GM19240 (cell line): ENCODE data around the gene BTBD7.
A peak's percentile ranks its signal among the peaks of the same experiment; 100 is the strongest.
"Not testable (repeated sequence)": the region's sequence is repeated elsewhere in the genome, so short reads cannot be mapped to it uniquely, and the experiment has no call there.

Source experiments
- DNase-seq: peaks from one replicate; pipeline ENCODE4 v3.0.0; 2011; ENCODE audit warnings: low spot score; ENCODE audit not compliant: insufficient read length

BTBD7 gene

DNA sequence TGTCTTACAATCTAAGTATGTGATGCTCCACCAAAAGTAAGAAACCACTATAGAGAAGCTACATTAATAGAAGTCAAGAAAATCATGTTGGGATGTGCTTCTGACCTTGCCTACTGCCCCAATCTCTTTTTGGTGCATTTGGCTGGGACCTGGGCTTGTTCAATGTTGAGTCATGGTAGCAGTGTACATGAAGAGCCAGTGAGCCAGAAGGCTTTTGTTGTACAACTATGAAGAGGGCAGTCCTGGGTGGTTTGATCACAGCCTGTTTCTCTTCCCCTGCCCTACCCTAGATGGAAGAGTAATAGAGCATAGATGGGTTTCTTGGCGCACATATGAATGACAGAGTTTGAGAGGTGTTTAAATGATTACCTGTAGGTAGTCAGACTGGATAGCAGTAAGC, 69.4 kb downstream of the BTBD7 start:
- DNase-seq = no peak

DNA sequence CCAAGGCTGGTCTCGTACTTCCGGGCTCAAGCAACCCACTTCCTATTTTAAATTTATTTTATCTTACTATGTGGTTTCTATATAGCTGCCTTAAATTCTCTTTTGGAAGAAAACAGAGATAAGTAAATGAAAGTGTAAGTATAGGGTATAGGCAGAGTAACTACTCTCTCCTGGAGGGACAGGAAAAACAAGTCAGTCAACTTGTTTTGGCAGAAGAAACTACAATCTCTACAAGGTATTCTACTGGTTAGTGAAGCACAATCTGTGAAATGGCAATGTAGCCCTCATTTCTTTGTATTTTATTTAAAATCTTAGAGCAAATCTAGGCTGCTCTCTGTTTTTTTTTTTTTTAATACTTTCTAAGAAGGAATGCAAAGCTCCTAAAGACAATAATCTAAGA, 70.4 kb downstream of the BTBD7 start:
- no peak for DNase-seq

DNA sequence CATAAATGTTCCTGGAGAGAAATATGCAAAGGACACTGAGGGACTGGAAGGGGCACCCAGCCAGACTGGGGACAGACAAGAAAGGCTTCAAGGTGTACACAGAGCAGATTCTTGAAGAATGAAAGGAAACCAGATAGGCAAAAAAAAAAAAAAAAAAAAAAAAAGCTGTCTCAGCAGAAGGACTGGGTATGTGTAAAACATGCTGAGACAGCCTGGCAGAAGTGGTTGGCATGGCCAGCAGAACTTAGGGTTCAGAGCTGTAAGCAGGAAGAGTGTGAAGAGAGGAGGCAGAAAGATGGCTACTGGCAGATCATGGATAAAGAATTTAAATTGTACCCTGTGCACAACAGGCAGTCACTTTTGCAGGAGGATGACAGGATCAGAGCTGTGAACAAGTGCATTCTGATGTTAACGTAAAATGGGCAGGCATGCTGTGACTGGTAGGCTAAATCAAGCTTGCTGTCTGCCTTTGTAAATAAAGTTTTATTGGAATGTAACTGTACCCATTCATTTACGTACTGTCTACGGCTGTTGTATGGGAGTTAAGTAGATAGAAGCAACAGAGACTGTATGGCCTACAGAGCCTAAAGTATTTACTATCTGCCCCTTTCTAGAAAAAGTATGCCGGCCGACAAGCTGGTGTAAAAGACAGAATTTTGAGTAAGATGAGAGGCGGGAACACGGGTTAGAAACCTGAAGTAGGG, 83.6 kb downstream of the BTBD7 start:
- no peak for DNase-seq

DNA sequence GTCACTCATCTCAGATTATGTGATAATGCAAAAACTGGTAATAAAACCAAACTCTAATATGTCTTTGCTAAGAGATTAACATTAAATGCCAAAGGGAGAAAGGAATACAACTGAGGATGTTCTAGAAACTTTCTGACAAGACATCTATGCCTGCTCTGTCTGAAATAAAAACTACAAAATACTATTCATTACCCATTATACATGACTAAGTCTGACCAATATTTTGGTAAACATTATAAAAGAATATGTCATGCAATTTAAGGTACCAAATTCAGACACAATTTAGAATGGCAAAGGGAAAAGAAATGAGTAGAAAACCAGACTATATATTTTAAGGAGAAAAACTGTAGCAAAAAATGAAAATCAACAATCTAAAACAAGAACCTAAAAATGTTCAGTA, 86.3 kb downstream of the BTBD7 start:
- DNase-seq = no peak

DNA sequence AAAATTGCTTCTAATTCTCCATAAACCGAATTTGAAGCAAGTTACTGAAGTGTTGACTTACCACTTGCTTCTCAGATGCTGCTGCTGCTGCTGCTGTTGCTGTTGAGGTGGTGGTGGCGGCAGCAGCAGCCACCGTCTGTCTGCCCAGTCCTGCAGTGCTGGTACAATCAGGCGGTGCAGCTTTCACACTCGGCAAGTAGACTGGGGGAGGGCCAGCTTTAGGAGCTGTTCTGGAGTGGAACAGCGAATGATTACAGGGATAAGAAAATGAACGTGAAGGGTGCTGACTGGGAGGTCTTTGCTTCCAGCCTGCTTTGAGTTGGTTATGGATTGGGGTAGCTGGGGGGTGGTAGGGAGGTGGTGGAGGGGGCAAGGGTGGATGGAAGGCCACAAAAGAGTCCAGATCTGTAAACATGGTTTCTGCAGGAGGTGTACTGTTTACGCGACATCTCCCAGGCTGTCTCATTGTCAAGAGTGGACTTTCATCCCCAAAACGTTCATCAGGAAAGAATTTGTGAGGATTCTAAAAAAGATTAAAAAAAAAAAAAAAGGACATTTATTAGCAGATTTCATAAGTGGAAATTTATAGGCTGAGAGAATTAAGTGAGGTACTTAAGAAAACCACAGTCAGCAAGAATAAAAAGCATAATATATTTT, 86.9 kb downstream of the BTBD7 start:
- no peak for DNase-seq

DNA sequence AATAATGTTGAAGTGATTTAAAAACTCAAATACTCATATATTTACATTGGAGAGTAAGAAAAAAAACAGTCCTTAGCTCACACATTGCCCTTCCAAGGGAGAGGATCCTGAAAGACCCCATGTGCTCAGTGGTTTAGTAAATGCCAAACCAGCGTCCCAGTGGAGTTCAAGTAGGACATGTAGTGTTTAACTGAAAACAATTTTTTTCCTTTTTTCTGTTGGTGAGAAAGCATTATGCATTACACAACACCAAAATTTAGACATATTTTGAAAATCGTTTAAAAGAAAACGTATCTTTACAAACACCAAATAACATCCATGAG, 92.2 kb downstream of the BTBD7 start:
- no peak for DNase-seq

DNA sequence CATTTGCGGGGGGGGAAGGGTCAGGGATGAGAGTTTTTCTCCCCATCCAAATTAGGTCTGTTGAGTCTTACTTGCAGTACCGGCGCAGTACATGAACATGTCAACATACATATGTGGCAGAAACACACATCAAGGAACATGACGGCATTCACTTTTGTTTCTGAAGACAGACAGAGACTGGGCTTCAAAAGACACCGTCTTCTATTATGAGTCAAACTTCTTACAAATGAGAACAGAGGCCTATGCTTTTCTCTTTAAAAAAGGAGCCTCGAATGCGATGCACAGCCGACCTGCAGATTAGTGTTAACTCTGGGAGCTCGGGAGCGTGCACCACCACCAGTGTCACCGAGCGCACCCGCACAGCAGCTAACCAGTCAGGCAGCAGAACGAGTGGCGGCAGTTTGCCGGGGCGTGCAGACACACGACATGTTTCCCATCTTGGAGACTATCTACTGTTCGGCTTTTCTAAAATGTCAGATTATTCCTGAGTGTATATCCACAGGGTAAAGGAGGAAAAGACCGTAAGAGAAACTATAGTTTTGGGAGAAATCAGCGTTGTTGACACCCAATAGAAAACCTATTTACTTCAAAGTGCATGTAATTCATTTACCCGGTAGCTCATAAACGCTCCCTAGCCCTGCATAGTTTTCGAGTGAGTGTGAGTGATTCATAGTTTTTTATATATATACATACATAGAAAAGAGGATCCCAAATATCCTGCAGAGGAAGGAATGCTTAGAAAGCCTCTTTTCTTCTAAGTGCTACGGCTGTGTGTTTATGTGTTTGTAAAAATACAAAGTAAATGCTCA, 92.8 kb downstream of the BTBD7 start:
- DNase-seq = no peak

DNA sequence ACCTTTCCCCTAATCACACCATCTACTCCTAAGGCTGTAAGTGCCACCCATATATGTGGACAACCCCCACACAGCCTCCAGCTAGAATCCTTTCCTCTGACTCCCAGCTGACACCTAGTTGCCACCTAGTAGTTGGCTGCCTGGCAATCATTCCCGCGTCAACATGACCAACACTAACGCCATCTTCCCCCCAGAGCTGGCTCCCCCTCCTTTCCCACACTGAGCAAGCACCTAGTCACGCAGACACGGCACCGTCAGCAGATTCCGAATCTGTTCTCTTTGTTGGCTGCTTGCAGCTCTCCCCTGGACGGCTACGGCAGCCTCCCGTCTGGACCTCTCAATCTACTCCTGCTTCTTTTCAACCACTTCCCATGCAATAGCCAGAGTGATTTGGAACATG, 98.0 kb downstream of the BTBD7 start:
- no peak for DNase-seq

DNA sequence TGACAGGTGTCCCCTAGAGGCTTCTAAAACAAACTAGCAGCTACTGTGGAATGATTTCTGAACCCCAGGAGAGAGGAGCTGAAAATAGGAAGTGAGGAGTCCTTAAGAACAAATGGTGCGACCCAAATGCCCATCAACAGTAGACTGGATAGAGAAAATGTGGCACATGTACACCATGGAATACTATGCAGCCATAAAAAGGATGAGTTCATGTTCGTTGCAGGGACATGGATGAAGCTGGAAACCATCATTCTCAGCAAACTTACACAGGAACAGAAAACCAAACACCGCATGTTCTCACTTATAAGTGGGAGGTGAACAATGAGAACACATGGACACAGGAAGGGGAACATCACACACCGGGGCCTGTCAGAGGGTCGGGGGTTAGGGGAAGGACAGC, 99.8 kb downstream of the BTBD7 start:
- not testable (repeated sequence) for DNase-seq

DNA sequence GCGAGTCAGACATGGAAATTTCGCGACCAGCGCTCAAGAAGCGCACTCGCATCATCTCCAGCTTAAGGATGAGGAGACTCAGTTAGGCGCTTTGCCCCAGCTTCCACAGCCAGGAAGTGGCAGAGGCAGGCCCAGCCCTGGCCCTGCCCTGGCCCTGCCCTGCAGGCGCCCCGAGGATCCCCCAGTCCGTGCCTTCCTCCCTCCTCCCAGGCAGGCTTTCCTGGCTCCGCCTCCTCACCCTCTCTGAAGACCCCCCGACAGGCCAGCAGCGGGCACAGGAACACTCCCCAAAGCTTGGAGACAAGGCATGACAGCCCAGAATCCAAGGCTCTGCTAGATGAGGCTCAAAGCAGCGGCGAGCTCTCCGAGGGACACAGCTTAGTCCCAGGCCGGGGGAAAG, 100.7 kb downstream of the BTBD7 start:
- DNase-seq = no peak

DNA sequence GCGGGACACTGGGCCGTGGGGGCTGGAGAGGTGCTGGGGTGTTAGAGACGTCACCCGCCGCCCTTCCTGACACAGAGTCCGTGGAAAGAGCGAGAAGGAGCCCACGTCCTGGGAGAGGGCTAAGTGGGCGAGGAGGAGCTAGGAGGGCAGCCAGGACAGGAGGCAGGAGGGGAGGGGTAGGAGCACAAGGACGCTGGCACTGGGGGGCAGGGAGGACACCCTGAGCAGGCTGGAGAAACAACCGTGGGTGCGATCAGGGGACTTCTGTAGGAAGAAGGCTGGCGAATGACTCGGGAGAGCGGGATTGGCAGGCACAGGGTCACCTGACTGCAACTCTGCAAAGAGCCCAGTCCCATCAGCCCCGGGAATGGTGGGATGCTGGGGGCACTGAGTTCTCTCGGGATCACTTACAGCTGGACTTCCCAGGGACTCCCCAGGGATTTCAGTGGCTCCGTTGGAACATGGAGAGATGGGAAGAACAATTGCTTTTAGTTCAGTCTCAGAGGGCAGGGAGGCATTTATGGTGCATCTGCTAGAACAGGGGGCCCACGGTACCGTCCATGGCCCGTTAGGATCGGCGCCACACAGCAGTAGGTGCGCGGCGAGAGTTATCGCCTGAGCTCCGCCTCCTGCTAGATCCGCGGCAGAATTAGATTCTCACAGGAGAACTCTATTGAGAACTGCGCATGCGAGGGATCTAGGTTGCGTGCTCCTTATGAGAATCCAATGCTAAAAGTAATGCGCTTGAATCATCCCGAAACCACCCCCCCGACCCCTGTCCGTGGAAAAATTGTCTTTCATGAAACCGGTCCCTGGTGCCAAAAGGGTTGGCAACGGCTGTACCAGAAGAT, 101.5 kb downstream of the BTBD7 start:
- no peak for DNase-seq

DNA sequence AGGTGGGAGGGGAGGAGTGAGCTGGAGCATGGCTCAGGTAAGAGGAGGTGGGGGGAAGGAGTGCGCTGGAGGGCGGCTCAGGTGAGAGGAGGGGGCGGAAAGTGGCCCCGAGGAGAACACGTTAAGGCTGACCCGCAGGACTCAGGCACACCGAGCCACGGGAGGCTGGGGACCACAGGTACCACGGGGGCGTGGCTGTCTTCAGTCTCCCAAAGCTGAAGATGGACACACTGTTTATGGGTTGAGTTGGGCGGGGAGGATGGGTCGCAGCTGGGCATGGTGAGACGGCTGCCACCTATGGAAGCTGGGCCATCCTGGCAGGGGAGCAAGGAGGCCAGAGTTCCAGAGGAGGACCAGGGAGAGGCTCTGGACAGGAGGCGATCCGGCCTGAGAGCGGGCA, 102.3 kb downstream of the BTBD7 start:
- no peak for DNase-seq

DNA sequence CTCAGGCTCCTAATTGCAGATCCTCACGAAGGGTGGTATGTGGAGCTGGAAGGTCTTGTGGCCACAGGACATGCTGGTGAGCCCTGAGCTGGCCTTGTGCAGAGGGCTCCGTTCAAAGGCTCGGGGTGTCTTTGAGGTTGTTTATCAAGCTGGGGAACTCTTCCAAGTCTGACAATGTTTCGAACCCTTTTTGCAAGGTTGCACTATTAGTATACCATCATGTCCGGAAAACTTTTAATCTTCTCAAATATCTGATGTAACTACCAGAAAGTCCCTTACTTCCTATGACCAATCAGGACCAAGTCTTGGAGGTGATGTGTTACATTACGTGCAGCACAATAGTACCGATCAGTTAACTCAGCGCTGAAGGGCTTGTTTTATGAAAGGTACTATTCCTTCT, 104.3 kb downstream of the BTBD7 start:
- DNase-seq = no peak

DNA sequence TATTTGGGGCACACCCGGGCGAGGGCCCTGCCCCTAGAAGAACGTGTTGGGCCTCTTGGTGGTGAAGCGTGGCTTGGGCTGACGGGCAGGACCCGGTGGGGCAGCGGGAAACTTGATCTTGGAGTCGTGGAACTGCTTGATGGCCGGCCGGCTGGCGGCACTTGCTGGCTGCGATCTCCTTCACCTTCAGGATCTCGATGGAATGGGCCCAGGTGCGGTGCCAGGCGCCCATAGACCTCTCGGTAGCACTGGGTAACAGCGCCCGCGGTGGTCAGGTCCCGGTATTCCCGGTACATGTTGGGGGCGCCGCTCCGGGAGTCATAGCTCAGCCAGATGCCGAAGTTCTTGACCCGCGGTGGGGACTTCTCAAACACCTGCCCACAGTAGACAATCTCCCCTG, 109.3 kb downstream of the BTBD7 start:
- no peak for DNase-seq

DNA sequence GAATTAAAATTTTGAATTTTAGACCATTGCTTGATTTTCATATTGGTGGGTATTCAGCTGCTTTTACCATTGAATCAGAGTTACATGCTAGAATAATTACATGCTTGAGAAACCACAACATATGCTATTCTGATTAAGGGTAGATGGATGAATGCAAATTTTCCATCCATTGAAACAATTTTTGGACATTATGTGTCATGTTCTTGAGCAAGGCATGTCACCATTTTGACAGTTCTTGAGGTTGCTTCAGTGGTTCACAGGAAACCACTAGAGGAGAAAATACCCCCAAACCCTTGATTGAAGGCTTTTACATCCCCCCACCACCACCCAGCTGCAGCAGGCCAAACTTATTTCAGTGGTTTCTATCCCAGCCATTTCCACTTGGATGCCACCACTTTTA, 112.3 kb downstream of the BTBD7 start:
- DNase-seq = no peak

DNA sequence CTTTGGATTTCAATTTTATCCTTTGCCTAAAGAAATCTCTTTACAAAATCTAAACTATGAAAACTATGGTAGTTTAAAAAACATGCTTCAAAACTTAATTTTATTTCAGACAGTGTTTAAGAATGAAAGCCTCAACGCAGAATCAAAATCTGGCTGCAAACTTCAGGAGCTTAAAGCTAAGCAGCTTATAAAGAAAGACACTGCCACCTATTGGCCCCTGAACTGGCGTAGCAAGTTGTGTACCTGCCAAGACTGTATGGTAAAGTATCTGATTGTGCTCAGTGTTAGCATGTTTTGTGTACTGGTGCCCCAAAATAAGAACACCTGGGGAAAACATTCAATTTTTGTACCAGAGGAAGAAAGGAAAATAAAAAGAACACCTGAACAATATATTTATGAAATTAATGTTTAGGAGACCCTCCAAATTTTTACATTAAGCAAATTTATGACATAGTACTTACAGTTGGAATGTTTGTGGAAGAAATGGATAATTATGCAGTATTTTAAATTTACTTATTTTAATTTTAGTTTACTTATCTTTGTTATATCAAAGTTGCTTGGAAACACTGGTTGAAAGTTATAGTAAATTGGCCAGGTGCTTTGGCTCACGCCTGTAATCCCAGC, 113.6 kb downstream of the BTBD7 start:
- DNase-seq = no peak

DNA sequence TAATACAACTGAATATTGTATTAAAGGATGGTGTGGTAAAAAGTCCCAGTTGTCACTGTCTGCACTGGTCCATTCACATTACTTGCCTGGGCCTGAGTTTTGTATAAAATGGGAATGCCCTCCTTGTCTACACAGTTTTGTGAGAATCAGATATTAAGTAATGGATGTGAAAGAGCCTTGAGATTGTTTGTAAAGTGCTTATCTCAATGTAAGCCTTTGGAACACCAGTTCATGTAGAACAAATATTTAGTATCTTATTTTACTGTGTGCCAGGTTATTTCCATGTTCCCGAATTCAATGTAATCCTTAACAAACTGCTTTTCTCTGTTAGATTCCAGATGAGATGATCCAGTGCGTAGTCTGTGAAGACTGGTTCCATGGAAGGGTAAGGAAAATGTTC, 118.2 kb downstream of the BTBD7 start:
- no peak for DNase-seq

DNA sequence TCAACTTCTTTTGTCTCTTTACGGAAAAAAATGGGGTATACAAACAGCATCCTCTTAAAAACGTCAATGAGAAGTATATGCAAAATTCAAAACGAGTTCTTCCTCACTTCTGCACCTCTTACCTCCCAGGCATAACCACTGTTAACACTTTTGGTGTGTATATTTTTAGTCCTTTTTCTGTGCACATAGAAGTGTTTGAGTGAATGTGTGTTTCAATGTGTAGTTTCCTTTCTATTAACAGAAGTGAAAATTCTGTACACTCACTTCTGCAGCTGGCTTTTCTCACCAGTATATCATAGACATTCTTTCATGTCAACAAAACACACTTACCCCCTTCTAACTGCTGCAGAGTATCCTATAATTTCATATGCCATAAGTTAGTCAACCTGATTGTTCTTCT, 120.4 kb downstream of the BTBD7 start:
- DNase-seq = no peak

DNA sequence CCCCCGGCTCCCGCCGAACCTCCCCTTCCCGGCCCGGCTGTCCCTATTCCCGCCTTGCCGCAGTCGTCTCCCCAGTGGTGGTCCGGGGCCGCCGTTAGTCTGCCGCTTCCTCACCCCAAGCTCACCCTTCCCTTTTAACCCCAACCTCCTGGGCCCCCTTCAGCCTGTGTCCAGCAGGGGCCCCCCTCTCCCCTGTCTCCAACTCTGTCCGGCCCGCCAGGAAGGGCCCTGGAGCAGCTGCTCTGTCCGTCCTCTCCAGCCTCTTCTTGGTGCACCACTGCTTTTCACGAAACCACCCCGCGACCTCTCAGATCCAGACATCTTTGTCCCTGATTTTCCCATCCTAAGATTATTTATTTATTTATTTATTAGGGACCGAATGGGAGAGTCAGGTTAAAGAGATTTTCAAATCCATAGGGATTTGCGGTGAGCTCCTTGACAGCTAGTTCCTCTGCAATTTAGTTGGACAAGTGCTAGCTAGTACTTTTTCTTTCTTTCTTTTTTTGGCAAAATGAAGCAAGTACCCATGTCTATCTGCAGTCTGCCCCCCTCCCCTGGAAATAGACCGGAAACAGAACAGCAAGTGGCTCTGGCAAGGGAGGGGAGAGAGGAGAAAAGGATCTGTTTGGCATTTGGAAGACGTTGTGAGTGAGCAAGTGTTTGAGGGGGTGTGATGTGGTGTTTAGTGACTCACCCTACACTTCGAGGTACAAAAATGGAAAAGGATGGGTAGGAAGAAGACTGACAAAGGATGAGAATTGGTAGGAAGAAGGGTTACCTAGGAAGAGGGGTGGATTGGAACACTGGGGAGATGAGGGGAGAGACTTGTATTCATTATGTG, 125.1 kb downstream of the BTBD7 start:
- no peak for DNase-seq

DNA sequence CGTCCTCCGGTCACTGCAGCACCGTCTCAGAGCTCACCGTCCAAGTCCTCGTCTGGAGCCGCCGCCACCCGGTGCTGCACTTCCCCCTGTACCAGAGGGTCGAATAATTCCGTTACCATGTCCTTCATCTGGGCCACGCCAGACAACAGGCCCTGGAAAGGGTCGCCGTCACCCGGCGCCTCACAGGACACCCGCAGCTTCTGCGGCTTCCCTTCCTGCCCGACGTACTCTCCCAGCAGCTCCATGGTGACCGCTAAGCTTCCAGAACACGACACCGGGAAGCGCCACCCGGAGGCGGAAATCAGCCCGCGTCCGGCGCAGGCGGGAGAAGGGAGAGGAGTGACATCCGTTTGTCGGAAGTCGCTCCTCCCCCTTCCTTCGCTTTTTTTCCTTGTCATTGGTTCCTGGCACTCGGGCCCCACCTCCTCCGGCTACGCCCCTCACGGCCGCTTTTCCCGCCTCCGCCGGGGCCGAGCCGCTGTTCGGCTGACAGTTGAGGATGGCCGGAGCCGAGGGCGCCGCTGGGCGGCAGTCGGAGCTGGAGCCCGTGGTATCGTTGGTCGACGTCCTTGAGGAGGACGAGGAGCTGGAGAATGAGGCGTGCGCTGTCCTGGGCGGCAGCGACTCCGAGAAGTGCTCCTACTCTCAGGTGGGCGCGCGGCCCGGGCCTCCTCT, 125.9 kb downstream of the BTBD7 start, which contains the start of the genes GON7 and UBR7:
Gene GON7, minus strand, starts transcription at position 273 of the 675 bp plus-strand sequence. Its CDS starts 28 bp downstream, at position 245.
Gene UBR7, plus strand, starts transcription at position 464 of the 675 bp plus-strand sequence. Its CDS starts 36 bp downstream, at position 500.
- peak; percentile 70 for DNase-seq
